ENCODE results near the gene PNMT. TPM values are rescaled to one million over a fixed set of nuclear protein-coding genes. Genes with fewer than 3 reads are reported as not detected.

The PNMT gene
- total and polyA plus RNA-seq, 2 of the 13 experiments (the other 11 are each of a cell fraction or from before 2014, with no cell fraction given) = 0.25 TPM; not detected in 1

GRCh38 chr17:39628655-39629493 is 39.4 kb upstream of the PNMT start (continued):
- TF ChIP-seq CTCF (CRISPR knock-in tag; IDR thresholded peaks at IDR 0.05) = peak; percentile 31; the same call in 1 of the 2 replicates

GRCh38 chr17:39629494-39629880 is 38.8 kb upstream of the PNMT start:
- WGBS (ENCODE audit: low lambda C conversion rate) = 15% methylated on average over 3 of the region's 3 CpGs
- Histone ChIP-seq H4K20me1 (ENCODE audit: insufficient read depth, low read length) (no peaks in the 10 kb centered on the region), H3K27me3 (ENCODE audit: control insufficient read depth in 1 of 2, insufficient read depth in 2 of 2, low read length in 2 of 2) (peaks cover 20 to 82% of the 10 kb centered on the region in 2 experiments; a peak in 4 of 5 replicates), H3K27ac (ENCODE audit: extremely low read length, insufficient read depth, low read length) (no peak overlapping the region), H3K9ac (ENCODE audit: insufficient read depth, low read depth, low read length) (no peak overlapping the region), H3K36me3 (replicated peaks in 1 of 2; ENCODE audit: control insufficient read depth in 1 of 2, insufficient read depth in 2 of 2, low read length in 2 of 2) (no peaks in the 10 kb centered on the region), H3K4me1 (ENCODE audit: insufficient read depth, low read length) (peaks cover 86% of the 10 kb centered on the region), H2AFZ (ENCODE audit: low read length) (no peak overlapping the region), H3K9me3 (ENCODE audit: low read length) (no peaks in the 10 kb centered on the region), H3K4me3 (replicated peaks in 1 of 3; ENCODE audit: insufficient read depth in 1 of 3, low read depth in 2 of 3, low read length in 3 of 3) (no peak overlapping the region; a peak in 1 of 6 replicates), H3K79me2 (ENCODE audit: insufficient read depth, low read length) (no peaks in the 10 kb centered on the region), H3K4me2 (ENCODE audit: low read depth, low read length) (peak overlapping the region; percentile 36; the same call in 1 of the 2 replicates)
- in situ Hi-C loops (cut with HindIII; ENCODE audit: extremely low pct_ligation_motif_present, low pct_unique_long_range_greater_than_20kb) = no loop called here
- no peak for DNase-seq (ENCODE audit: low spot score)
- TF ChIP-seq ZNF549 (CRISPR knock-in tag; IDR thresholded peaks at IDR 0.05) (no peak), HDAC1 (CRISPR knock-in tag; IDR thresholded peaks at IDR 0.05) (peak; percentile 18; the same call in 1 of the 2 replicates), ZGPAT (CRISPR knock-in tag; IDR thresholded peaks at IDR 0.05) (0 out of 2 replicates have a peak, but pooled peaks have one; percentile 7)
- intact Hi-C loops (cut with micrococcal nuclease; ENCODE audit: unreplicated experiment) = no loop called here
- no TSS peak for BruUV-seq (replicated peaks)
- ChIA-PET POLR2A (interaction anchor here (1.1 to 3.3 kb wide), 3 partner anchors 66 to 110 kb away, joined by 4 to 11 read pairs (median 10); partner anchors contain the start of gene MIEN1), CTCF (ENCODE audit: low intra/inter-chr PET ratio, low total read pairs) (interaction anchor here (1.6 kb wide), 1 partner anchor 8 kb away, joined by 6 read pairs; no protein-coding TSS in a partner anchor)
- ATAC-seq = no peak
- FAIRE-seq = no peak
